SK-N-MC (cell line): ENCODE data around the gene CPVL.
A peak's percentile ranks its signal among the peaks of the same experiment; 100 is the strongest.

Experiments used
- DNase-seq: peaks from one replicate; pipeline ENCODE4 v3.0.0-alpha.2; 2011; ENCODE audit warnings: low read depth, low spot score
- H3K27ac ChIP-seq: fragments of 200-600 bp; sonication (generic); 2 replicates; pipeline ENCODE4 v1.5.1; 2016; ENCODE audit warnings: mixed run types
- H3K36me3 ChIP-seq: fragments of 200-600 bp; sonication (generic); 2 replicates; pipeline ENCODE4 v1.6.1; 2017; ENCODE audit warnings: antibody characterized with exemption, low read length, mixed read lengths; ENCODE audit not compliant: insufficient read depth
- H3K4me3 ChIP-seq: fragments of 200-600 bp; sonication (generic); 2 replicates; pipeline ENCODE4 v1.5.1; 2016
- H3K9ac ChIP-seq: fragments of 200-600 bp; sonication (generic); 2 replicates; pipeline ENCODE4 v1.8.0; 2017; ENCODE audit warnings: mixed run types, mixed read lengths; ENCODE audit not compliant: insufficient read length
- H3K9me3 ChIP-seq: fragments of 200-600 bp; sonication (generic); 2 replicates; pipeline ENCODE4 v1.6.1; 2017; ENCODE audit warnings: low read depth, mild to moderate bottlenecking, antibody characterized with exemption, low read length, moderate library complexity, mixed read lengths
- EZH2 ChIP-seq: fragments of 200-600 bp; sonication (generic); IDR thresholded peaks from one replicate; pipeline ENCODE4 v1.6.1; 2017; ENCODE audit warnings: antibody characterized with exemption
- FOXP2 ChIP-seq: optimal IDR thresholded peaks from 2 replicates; pipeline ENCODE3; 2011; ENCODE audit warnings: mild to moderate bottlenecking, moderate library complexity; ENCODE audit not compliant: insufficient read depth; ENCODE audit errors: extremely low read length, control extremely low read depth
- POLR2AphosphoS5 ChIP-seq: IDR thresholded peaks from 2 replicates; pipeline ENCODE4 v1.6.1; 2012; ENCODE audit warnings: mild to moderate bottlenecking, low read depth, low read length, borderline replicate concordance

Gene CPVL

GRCh38 chr7:29022291-29022988, 123.9 kb downstream of the CPVL start:
- no peak for TF ChIP-seq POLR2AphosphoS5
- TF ChIP-seq EZH2 = no peak
- TF ChIP-seq FOXP2 = no peak
- no peak for DNase-seq
- H3K36me3 ChIP-seq = peaks cover 26% of the 10 kb centered on the region
- no peak overlapping the region for H3K27ac ChIP-seq
- H3K4me3 ChIP-seq = no peak overlapping the region
- H3K9ac ChIP-seq = no peak overlapping the region
- peaks cover 4% of the 10 kb centered on the region for H3K9me3 ChIP-seq

DNA sequence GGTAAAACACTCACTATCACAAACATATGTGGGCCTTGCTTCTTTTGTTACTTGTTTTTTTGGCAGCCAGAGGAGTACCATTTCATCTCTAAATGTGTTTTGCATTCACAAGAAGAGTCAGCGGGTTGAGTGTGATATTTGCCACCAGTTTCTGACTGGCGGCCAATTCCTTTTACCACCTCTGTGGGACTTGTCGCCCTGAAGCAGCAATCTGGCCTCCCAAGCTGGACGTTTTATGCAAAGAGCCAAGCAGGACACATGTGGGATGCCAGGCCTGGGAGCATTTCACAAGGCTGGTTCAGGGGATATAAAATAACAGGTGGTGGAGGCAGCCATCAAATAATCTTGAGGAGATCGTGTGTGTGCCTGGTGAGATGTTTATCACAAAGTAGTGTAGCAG, 126.4 kb downstream of the CPVL start:
- no peak overlapping the region for H3K4me3 ChIP-seq
- no peak for DNase-seq
- TF ChIP-seq EZH2 (no peak), POLR2AphosphoS5 (no peak), FOXP2 (no peak)
- no peak overlapping the region for H3K9ac ChIP-seq
- H3K36me3 ChIP-seq = peaks cover 12% of the 10 kb centered on the region
- H3K9me3 ChIP-seq = no peaks in the 10 kb centered on the region
- H3K27ac ChIP-seq = peak overlapping the region; percentile 64; the same call in 1 of the 2 replicates

GRCh38 chr7:29019387-29019786, 127.0 kb downstream of the CPVL start:
- no peak overlapping the region for H3K4me3 ChIP-seq
- H3K36me3 ChIP-seq = peaks cover 12% of the 10 kb centered on the region
- H3K27ac ChIP-seq = peak overlapping the region; percentile 64; the same call in 1 of the 2 replicates
- no peak for DNase-seq
- no peak for TF ChIP-seq POLR2AphosphoS5
- TF ChIP-seq FOXP2 = no peak
- TF ChIP-seq EZH2 = no peak
- no peaks in the 10 kb centered on the region for H3K9me3 ChIP-seq
- no peak overlapping the region for H3K9ac ChIP-seq

- Histone ChIP-seq H3K36me3 (peaks cover 9% of the 10 kb centered on the region), H3K27ac (peak overlapping the region; percentile 68; the same call in 1 of the 2 replicates), H3K9ac (peak overlapping the region; percentile 3), H3K4me3 (peak overlapping the region; percentile 19; the same call in 1 of the 2 replicates), H3K9me3 (no peaks in the 10 kb centered on the region)
- TF ChIP-seq EZH2 = no peak
- TF ChIP-seq POLR2AphosphoS5 = no peak
- no peak for TF ChIP-seq FOXP2
- DNase-seq = peak; percentile 57
Observed at GRCh38 chr7:29017713-29018112, 128.6 kb downstream of the CPVL start.

- H3K36me3 ChIP-seq = peaks cover 3% of the 10 kb centered on the region; the same call in 1 of the 2 replicates
- no peak overlapping the region for H3K27ac ChIP-seq
- TF ChIP-seq FOXP2 = no peak
- no peak for TF ChIP-seq POLR2AphosphoS5
- no peak for TF ChIP-seq EZH2
- H3K9me3 ChIP-seq = no peaks in the 10 kb centered on the region
- DNase-seq = no peak
- H3K9ac ChIP-seq = no peak overlapping the region
- H3K4me3 ChIP-seq = no peak overlapping the region
Observed at GRCh38 chr7:29014725-29015124, 131.6 kb downstream of the CPVL start.

GRCh38 chr7:29013931-29014330, 132.4 kb downstream of the CPVL start:
- Histone ChIP-seq H3K36me3 (peaks cover 3% of the 10 kb centered on the region; the same call in 1 of the 2 replicates), H3K4me3 (no peak overlapping the region), H3K9me3 (no peaks in the 10 kb centered on the region), H3K27ac (no peak overlapping the region), H3K9ac (no peak overlapping the region)
- DNase-seq = no peak
- no peak for TF ChIP-seq FOXP2
- no peak for TF ChIP-seq POLR2AphosphoS5
- TF ChIP-seq EZH2 = no peak

DNA sequence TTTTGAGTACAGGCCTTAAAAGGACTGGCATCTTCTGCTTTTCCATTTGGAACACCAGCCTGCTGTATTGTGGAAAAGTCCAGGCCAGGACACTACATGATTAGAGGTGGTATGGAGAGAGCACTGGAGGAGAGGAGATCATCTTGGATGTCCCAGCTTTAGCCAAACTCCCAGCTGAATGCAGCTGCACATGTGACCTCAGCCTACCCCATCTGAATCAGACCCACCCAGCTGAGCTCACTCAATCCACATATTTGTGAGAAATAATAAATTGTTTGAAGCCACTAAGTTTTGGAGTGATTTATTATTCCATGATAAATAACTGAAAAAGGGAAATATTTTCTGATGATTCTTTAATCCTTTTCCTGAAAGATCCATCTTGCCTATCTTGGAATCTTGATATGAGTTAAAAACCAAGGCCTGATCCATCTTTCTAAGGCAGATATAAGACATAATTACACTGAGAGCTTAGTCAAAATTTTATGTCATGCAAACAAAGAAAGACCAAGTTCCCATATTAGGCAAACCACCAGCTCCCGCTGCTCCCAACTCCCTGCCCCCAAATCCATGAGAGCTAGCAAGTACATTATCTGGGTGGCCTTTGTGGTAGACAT, 133.1 kb downstream of the CPVL start:
- no peak overlapping the region for H3K4me3 ChIP-seq
- no peaks in the 10 kb centered on the region for H3K9me3 ChIP-seq
- peaks cover 3% of the 10 kb centered on the region; the same call in 1 of the 2 replicates for H3K36me3 ChIP-seq
- no peak overlapping the region for H3K27ac ChIP-seq
- TF ChIP-seq POLR2AphosphoS5 = no peak
- TF ChIP-seq EZH2 = no peak
- no peak for TF ChIP-seq FOXP2
- DNase-seq = no peak
- H3K9ac ChIP-seq = no peak overlapping the region

DNA sequence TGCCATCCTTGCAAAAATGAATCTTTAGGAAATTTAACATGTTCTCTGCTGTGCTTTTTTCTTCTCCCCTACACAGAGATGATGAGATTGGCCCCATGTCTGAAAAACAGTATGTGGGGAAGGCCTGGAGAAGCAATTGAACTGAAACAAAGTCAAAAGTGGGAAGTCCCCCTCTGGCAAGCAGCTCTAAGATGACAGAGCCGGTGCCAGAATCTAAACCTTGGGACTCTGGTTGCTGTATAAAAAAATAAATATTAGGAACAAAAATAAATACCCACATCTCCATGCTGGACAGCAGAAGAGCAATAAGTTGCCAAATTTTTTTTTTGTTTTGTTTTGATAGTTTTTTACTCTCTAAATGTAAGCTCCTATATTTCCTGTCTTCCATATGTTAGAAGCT, 136.4 kb downstream of the CPVL start:
- no peak for DNase-seq
- H3K27ac ChIP-seq = no peak overlapping the region
- TF ChIP-seq EZH2 (no peak), FOXP2 (no peak), POLR2AphosphoS5 (no peak)
- no peak overlapping the region for H3K4me3 ChIP-seq
- H3K36me3 ChIP-seq = no peaks in the 10 kb centered on the region
- no peaks in the 10 kb centered on the region for H3K9me3 ChIP-seq
- no peak overlapping the region for H3K9ac ChIP-seq
